ENCODE data around the gene CCDC18.

- no peak for TF ChIP-seq ZNF23 (tag by site-specific recombination; IDR thresholded peaks at IDR 0.05; ENCODE audit: borderline replicate concordance)
- no peak for TF ChIP-seq ZBTB11 (tag by site-specific recombination; conservative IDR thresholded peaks at IDR 0.05; ENCODE audit: low read depth)
- TF ChIP-seq CTCF (tag by site-specific recombination; IDR thresholded peaks at IDR 0.05): no peak
- no peak for TF ChIP-seq ZNF768 (tag by site-specific recombination; IDR thresholded peaks at IDR 0.05)
- no peak for TF ChIP-seq ZNF530 (tag by site-specific recombination; IDR thresholded peaks at IDR 0.05; ENCODE audit: low read depth)
- no peak for TF ChIP-seq ZNF121 (tag by site-specific recombination; IDR thresholded peaks at IDR 0.05)
- no peak for TF ChIP-seq ZXDB (tag by site-specific recombination; IDR thresholded peaks at IDR 0.05)
These were observed 41.4 kb downstream of the CCDC18 start for GRCh38 chr1:93221913-93222312.
